Measurements from ENCODE around the gene TRPM3.

Gene TRPM3

DNA sequence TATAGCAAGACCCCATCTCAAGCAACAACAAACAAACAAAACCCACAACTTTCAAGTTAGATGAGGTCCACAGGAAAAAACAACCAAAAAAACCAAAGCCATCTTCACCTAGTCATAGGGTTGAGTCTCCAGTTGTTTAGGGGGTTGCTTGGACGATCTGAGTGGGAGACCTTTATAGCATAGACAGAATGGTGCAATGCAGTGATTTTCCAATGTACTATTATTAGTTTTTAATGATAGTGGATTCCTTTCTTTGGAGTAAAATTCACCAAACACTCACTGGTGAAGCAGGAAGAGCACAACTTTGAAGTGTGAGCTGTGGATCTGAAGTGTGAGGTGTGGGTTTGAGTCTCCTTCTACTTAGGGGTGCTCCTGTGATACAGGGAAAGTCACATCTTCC, 640.0 kb downstream of the TRPM3 start:
- Histone ChIP-seq H2AFZ (ENCODE audit: low read depth) (no peak overlapping the region), H3K4me1 (ENCODE audit: low read depth, poor library complexity, severe bottlenecking) (no peaks in the 10 kb centered on the region), H3K4me2 (no peak overlapping the region), H3K27ac (no peak overlapping the region), H4K20me1 (ENCODE audit: insufficient read depth) (no peaks in the 10 kb centered on the region), H3K9ac (no peak overlapping the region), H3K79me2 (ENCODE audit: insufficient read depth, low read depth) (no peaks in the 10 kb centered on the region), H3K4me3 (IDR thresholded peaks at IDR 0.05; ENCODE audit: insufficient read depth, low read depth, low read length) (no peak overlapping the region), H3K36me3 (ENCODE audit: insufficient read depth) (no peaks in the 10 kb centered on the region), H3K27me3 (ENCODE audit: insufficient read depth, low read depth) (no peaks in the 10 kb centered on the region)
- TF ChIP-seq, protein P1, sequence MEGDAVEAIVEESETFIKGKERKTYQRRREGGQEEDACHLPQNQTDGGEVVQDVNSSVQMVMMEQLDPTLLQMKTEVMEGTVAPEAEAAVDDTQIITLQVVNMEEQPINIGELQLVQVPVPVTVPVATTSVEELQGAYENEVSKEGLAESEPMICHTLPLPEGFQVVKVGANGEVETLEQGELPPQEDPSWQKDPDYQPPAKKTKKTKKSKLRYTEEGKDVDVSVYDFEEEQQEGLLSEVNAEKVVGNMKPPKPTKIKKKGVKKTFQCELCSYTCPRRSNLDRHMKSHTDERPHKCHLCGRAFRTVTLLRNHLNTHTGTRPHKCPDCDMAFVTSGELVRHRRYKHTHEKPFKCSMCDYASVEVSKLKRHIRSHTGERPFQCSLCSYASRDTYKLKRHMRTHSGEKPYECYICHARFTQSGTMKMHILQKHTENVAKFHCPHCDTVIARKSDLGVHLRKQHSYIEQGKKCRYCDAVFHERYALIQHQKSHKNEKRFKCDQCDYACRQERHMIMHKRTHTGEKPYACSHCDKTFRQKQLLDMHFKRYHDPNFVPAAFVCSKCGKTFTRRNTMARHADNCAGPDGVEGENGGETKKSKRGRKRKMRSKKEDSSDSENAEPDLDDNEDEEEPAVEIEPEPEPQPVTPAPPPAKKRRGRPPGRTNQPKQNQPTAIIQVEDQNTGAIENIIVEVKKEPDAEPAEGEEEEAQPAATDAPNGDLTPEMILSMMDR (conservative IDR thresholded peaks at IDR 0.05; ENCODE audit: low read depth, low read length), result no peak

DNA sequence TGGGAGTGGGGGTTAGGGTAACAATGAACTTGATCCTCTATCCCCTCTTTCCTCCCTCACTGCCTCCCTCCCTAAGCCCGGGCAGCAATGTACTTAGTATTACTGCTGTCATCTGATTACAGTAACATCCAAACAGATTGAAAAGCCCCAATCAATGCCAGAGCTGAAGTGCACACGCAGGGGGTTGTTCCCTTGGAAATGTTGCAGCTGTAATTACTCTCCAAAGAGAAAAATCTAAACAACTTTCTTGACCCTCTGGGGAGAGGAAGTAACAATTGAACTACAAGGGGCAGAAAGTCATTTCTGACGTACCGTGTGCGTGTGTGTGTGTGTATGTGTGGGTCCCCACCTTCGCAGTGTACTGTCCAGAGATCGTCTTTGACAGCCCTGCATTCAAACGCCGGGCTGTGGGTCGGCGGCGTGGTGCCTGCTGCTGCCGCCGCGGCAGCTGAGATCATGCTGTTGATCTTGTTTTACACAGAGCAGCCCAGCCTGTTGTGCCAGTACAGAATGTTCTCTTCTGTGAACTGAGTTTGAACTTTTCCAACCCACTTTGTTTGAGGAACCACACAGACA, 640.9 kb downstream of the TRPM3 start:
- H3K36me3 ChIP-seq (ENCODE audit: insufficient read depth), result no peaks in the 10 kb centered on the region
- H3K4me2 ChIP-seq, result no peak overlapping the region
- no peak overlapping the region for H2AFZ ChIP-seq (ENCODE audit: low read depth)
- H3K9ac ChIP-seq, result no peak overlapping the region
- no peaks in the 10 kb centered on the region for H3K79me2 ChIP-seq (ENCODE audit: insufficient read depth, low read depth)
- no peaks in the 10 kb centered on the region for H3K4me1 ChIP-seq (ENCODE audit: low read depth, poor library complexity, severe bottlenecking)
- H3K27ac ChIP-seq, result no peak overlapping the region
- H3K27me3 ChIP-seq (ENCODE audit: insufficient read depth, low read depth), result no peaks in the 10 kb centered on the region
- TF ChIP-seq, protein P1 (conservative IDR thresholded peaks at IDR 0.05; ENCODE audit: low read depth, low read length), result no peak
- H3K4me3 ChIP-seq (IDR thresholded peaks at IDR 0.05; ENCODE audit: insufficient read depth, low read depth, low read length), result no peak overlapping the region
- H4K20me1 ChIP-seq (ENCODE audit: insufficient read depth), result no peaks in the 10 kb centered on the region

DNA sequence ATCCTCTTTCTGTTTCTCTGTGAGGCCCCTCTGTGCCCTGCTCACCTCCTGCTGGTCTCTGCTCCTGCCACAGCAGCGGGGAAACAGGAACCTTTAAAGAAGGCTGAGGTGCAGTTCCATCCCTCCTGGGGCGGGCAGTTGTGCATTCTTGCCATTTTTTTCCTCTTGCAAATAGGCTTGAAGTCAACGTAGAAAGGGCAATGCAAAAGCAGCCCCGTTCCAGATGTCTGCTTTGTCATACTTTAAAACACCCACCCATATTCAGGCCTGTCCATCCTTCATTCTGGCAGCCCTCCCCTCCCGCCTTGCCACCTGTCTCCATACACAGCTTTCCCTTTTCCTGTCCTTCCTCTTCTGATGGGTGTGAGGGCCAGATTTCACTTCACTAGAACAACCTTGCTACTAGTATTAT, 641.5 kb downstream of the TRPM3 start:
- H4K20me1 ChIP-seq (ENCODE audit: insufficient read depth), result no peaks in the 10 kb centered on the region
- no peaks in the 10 kb centered on the region for H3K79me2 ChIP-seq (ENCODE audit: insufficient read depth, low read depth)
- no peaks in the 10 kb centered on the region for H3K36me3 ChIP-seq (ENCODE audit: insufficient read depth)
- TF ChIP-seq, protein P1 (conservative IDR thresholded peaks at IDR 0.05; ENCODE audit: low read depth, low read length), result no peak
- H3K4me3 ChIP-seq (IDR thresholded peaks at IDR 0.05; ENCODE audit: insufficient read depth, low read depth, low read length), result no peak overlapping the region
- no peak overlapping the region for H2AFZ ChIP-seq (ENCODE audit: low read depth)
- H3K27me3 ChIP-seq (ENCODE audit: insufficient read depth, low read depth), result no peaks in the 10 kb centered on the region
- H3K9ac ChIP-seq, result no peak overlapping the region
- H3K27ac ChIP-seq, result no peak overlapping the region
- H3K4me1 ChIP-seq (ENCODE audit: low read depth, poor library complexity, severe bottlenecking), result no peaks in the 10 kb centered on the region
- H3K4me2 ChIP-seq, result no peak overlapping the region

All from KMS-11 (cell line).